Stimulated activated CD4-positive, alpha-beta T cell treated with anti-CD3 and anti-CD28 coated beads, Interleukin-4, amount 100 ng/mL, for 1 hour (primary cell): ENCODE data around the gene PICALM.

Experiments used
- DNase-seq: peaks from one replicate; pipeline ENCODE4 v3.0.0-alpha.2; 2020

Gene PICALM

DNA sequence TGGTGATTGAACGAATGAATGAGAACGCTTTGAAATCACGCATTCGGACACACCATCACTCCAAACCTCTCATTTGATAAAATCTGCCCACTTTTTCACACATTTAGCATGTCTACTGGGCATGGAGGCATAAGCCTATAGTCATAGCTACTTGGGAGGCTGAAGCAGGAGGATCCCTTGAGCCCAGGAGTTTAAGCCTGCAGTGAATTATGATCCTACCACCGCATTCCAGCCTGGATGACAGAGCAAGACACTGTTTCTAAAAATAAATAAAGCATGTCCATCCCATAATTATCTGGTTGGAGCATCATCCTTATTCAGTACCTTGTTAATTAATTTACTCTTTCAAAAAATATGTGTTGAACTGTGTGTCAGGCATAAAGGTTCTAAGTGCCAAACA lies 3.3 kb upstream of the PICALM start:
- DNase-seq: no peak

DNA sequence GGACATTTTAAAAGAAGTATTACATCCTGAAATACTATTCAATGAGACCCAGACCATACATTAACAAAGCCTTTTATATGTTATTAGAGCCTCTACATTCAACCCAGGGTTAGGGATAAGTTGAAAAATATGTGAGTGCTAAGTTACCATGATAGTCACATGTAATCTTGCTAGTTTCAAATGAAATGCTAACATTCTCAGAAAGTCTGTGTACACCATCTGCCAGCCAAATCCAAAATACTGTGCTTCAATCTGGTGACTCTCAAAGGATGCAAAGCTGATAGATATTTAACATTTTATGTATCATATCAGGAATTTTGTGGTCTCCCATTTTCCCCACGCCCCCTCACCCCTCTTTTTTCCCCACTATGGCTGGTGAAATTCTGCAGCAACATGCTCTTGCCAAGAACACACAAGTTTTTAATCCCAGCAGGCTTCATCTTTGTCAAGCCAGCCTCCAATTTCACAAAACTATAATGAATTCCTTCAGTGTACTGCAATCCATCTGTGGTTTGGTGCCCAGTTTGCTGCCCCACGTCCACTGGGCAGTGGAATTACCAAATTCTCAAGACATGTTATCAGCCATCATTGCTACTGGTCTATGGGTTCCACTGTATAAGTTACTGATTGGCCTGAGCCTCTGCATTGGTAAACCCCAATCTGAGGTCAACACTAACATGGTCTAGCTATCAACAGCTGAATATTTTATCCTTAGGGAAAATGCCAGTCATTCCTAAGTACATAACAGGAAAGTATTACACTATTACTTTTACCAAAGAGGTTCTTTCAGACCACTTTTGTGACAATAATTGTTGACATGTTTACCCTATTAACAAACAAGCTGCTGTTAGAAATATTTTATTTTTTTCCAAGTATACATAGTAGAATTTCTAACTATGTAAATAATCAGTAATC lies 1.5 kb upstream of the PICALM start:
- no peak for DNase-seq

- DNase-seq: no peak
These were observed 671 bp upstream of the PICALM start for GRCh38 chr11:86069408-86070101.

DNA sequence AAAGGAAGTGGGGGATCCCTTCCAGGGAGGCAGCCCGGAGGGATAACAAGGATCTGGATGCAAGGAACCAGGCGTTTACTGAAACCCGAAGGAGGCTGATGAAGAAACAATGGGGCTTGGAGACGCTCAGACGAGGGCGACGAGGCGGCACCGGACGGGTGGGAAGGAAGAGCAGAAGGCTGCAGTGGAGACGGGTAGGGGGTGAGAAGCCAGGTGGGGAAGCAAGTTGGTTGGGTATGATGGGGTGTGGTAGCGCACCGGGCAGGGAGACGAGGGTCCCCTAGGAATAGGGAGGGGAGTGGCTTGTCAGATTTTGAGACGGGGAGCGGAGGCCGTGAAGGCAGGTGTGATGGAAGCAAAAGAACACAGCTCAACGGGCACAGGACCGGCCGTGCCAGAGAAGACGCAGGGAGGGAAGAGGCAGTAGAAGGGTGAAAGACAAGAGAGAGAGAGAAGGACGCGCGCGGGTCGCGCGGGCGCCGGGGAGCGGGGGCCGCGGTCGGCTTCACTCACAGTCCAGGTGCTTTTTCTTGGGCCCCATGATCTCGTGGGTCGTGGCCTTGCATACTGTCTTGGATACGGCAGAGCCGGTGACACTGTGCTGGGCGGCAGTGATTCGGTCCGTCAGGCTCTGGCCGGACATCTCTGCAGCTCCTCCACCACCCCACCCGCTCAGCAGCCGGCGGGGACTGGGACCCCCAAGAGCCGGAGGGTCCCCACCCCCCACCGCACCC lies 579 bp downstream of the PICALM start:
- DNase-seq: peak; percentile 47

DNA sequence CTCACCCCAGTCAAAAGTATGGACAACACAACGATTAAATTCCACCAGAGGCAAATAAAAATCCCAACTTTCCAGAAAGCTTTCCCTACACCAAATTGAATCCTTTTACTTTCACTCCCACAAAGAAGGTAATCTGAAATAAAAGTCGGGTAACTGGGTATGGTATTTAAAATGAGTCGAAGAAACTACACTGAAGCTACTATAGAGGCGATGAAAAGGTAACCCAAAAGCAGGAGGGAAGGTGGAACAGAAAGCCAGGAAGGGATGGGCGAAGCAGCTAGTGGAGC lies 1.1 kb downstream of the PICALM start:
- no peak for DNase-seq

DNA sequence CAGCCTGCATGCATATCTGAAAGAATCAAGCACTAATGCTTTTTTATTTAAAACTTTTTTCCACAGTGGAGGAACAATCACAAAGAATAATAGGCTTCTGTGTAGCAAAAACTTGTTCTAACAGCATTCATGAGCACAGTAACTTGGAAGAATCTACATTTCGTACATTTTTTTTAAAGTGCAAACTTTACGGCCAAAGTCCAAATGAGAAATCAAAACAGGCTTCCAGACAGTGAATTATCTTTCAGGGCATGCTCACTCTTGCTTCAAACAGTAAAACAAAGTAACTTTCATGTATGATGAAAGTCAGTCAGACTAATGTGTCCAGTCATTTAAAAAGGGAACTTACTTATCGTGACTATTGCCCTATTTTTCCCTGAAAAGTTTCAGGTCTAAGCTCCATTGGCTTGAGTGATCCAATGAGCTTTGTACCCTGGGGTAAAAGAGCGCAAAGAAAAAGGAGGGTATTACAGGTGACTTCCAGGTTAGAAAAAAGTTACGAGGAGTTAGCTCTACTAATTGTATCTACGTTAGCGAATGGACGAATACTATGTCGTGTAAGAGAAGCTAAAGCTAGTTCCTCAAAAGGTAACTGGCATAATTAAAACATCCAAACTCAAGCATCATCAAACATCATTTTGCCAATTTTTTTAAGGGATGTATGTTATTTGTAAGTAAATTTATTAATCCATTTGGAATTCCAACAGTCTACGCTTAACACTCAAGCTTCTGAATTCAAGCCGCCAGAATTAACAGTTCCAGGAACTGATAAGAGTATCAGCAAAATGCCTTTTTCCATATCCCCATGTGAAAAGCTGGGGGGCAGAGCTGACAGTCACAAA lies 1.7 kb downstream of the PICALM start:
- DNase-seq: no peak

GRCh38 chr11:86066657-86067008 lies 2.3 kb downstream of the PICALM start:
- DNase-seq: no peak

GRCh38 chr11:86066033-86066432 lies 2.9 kb downstream of the PICALM start:
- DNase-seq: no peak

DNA sequence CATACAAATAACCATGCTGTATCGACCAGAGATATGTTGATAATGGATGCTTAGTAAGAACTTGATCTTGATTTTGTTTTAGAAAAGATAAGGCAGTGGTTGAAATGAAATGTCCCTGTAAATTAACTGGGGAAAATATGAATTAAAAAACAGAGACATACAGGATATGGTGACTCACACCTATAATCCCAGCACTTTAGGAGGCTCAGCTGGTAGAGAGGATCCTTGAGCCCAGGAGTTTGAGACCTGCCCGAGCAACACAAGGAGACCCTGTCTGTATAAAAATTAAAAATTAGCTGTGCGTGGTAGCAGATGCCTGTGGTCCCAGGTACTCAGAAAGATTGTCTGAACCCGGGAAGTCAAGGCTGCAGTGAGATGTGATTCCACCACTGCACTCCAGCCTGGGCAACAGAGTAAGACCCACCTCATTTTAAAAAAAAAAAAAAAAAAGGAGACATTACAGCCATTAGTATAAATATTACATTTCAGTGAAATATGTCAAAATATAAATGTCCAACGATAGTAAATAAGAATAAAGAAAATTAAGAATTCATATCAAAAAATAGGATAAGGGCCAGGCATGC lies 4.6 kb downstream of the PICALM start:
- DNase-seq: no peak

DNA sequence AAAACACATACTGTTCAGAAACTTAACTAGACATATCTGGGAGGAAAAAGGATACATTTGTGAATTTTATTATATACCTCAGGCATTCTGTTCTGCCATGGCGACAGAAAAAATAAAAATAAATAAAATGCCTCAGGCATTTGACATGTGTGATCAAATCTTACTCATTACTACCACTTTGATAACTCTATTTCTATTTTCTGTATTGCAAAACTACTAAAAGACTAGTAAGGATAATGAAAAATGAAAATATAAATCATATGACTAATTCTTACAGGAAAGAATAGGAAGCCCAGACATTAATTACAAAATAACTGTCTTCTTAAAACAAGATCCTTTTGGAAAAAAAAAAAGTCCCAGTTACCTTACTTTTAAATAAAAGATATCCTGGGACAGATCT lies 5.3 kb downstream of the PICALM start:
- no peak for DNase-seq

- DNase-seq: no peak
These were observed 6.2 kb downstream of the PICALM start for GRCh38 chr11:86062719-86063118.

DNA sequence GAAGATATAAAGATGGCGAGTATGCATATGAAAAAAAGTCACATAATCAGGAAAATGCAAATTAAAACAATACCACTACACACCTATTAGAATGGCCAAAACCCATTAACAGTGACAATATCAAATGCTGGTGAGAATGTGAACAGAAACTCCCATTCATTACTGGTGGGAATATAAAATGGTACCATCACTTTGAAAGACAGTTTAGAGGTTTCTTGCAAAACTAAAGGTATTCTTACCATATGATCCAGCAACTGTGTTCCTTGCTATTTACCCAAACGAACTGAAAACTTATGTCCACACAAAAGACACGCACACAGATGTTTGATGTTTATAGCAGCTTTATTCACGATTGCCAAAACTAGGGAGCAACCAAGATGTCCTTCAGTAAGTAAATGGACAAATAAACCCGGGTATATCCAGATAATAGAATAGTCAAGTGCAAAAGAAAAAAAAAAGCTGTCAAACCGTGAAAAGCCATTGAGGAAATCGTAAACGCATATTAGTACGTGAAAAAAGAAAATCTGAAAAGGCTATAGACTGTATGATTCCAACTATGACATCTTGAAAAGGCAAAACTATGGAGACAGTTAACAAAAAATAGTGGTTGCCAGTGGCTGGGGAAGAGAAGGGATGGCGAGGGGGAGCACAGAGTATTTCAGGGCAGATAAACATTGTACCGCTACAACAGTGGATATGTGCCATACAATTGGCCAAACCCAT lies 7.2 kb downstream of the PICALM start:
- DNase-seq: no peak

DNA sequence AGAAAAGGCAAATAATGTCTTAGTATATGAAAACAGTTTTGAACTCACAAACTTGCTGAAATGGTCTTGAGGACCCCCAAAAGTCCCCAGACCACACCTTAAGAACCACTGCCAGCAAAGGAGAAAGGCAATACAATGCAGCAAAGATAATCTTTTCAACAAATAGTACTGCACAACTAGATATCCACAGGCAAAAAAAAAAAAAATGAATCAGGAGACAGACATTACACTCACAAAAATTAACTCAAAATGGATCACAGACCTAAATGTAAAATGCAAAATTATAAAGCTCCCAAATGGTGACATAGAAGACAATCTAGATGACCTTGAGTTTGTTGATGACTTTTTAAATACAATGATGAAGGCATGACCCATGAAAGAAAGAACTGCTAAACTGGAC lies 8.3 kb downstream of the PICALM start:
- DNase-seq: no peak

DNA sequence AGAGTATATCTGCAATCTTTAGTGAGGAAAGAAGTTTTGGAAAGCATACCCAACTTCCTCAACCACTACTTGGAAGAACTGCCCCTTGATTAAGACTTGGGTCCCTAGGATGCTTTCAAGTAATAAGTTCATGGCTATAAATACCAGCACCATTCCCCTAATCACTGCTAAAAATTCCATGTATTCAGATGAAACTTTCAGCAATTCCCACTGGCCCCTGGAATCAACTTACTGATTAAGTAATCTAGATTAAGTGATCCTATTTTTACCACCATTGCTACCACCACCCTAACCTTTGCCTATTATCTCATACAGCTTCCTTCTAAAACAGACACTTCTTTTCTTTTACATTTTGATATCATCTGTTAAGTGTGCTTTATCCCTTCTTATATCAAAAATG lies 10.5 kb downstream of the PICALM start:
- DNase-seq: no peak

DNA sequence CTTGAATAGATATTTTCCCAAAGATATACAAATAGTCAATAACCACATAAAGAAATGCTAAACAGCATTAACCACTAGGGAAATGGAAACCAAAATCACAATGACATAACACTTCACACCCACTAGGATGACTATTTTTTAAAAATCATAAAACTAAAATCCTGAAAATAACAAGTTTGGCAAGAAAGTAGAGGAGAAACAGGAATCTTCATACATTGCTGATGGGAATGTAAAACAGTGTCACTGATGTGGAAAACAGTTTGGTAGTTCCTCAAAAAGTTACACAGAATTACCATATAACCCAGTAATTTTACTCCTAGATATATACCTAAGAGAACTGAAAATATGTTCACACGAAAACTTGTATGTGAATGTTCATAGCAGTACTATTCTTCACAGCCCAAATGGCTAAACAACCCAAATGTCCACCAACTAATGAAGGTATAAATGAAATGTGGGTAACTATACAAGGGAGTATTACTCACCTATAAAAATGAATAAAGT lies 12.5 kb downstream of the PICALM start:
- DNase-seq: no peak

- no peak for DNase-seq
These were observed 15.9 kb downstream of the PICALM start for GRCh38 chr11:86052693-86053641.

GRCh38 chr11:86050196-86050709 lies 18.6 kb downstream of the PICALM start:
- no peak for DNase-seq

DNA sequence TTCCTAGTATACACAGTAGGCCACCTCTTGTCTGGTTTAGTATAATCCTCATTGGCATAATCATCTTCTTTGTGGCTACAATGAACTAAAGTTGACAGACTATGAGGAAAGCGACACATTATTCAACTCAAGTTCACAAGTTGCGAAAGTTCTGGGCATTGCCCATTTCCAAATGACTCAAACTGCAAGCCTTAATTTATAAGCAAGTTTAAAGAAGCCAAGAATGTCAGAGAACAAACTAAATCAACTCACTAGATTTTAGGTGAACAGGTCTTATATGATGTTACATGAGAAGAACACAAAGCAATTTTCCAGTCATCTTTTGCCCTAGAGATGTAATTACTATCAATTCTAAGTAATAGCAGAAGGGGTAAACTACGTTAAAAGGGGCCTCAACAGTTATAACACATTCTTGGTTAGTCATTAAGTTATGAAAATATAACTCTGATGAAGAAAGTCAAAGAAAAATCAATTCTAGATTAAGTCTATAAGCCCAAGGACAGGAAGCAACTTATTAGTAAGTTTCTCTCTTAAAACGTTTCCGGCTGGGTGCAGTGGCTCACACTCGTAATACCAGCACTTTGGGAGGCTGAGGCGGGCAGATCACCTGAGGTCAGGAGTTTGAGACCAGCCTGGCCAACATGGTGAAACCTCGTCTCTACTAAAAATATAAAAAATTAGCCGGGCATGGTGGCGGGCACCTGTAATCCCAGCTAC lies 21.5 kb downstream of the PICALM start:
- no peak for DNase-seq

DNA sequence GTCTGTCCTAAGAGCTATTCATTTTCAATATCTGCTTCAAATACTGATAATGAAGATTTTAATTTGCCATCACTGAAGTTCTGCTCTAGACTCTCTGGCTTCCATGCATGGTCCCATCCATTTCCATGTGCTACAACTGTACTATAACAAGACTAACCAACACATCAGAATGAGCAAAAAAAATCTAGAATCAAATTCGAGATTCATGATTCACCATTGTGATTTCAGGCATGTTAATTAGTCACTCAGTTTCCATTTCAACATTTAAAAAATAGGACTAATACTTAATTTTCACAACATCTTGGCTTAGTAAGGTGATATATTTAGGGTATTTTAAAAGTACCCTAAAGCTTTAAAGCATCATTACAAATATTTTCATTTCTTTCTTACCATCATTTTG lies 22.8 kb downstream of the PICALM start:
- no peak for DNase-seq
